HG03378 (cell line): Measurements from ENCODE around the gene PDIA6.
"Not testable (repeated sequence)": the region's sequence is repeated elsewhere in the genome, so short reads cannot be mapped to it uniquely, and the experiment has no call there.

Experiments
- ATAC-seq: cut with Tn5 transposase; IDR thresholded peaks from one replicate; pipeline ENCODE4 v1.9.1; 2021; ENCODE audit warnings: mild to moderate bottlenecking, moderate library complexity; ENCODE audit not compliant: unreplicated experiment

Gene PDIA6

GRCh38 chr2:10834068-10834655 lies 21.6 kb upstream of the PDIA6 start:
- no peak for ATAC-seq

GRCh38 chr2:10833021-10833420 lies 20.4 kb upstream of the PDIA6 start:
- ATAC-seq: no peak

- peak; percentile 87 for ATAC-seq
Observed at GRCh38 chr2:10832203-10832936, 19.8 kb upstream of the PDIA6 start.

- ATAC-seq: no peak
Observed at GRCh38 chr2:10831400-10831985, 18.9 kb upstream of the PDIA6 start.

GRCh38 chr2:10830641-10831399 lies 18.2 kb upstream of the PDIA6 start:
- ATAC-seq: no peak

GRCh38 chr2:10830203-10830602 lies 17.6 kb upstream of the PDIA6 start:
- no peak for ATAC-seq

GRCh38 chr2:10829299-10829698 lies 16.7 kb upstream of the PDIA6 start:
- no peak for ATAC-seq

- ATAC-seq: no peak
Observed at GRCh38 chr2:10828346-10828745, 15.8 kb upstream of the PDIA6 start.

GRCh38 chr2:10826625-10827024 lies 14.0 kb upstream of the PDIA6 start:
- ATAC-seq: no peak

- ATAC-seq: no peak
Observed at GRCh38 chr2:10826026-10826425, 13.4 kb upstream of the PDIA6 start.

GRCh38 chr2:10824191-10824590 lies 11.6 kb upstream of the PDIA6 start:
- ATAC-seq: no peak

GRCh38 chr2:10820978-10821695 lies 8.6 kb upstream of the PDIA6 start:
- ATAC-seq: no peak

GRCh38 chr2:10820562-10820961 lies 8.0 kb upstream of the PDIA6 start:
- no peak for ATAC-seq

- ATAC-seq: no peak
Observed at GRCh38 chr2:10819714-10820314, 7.2 kb upstream of the PDIA6 start.

- no peak for ATAC-seq
Observed at GRCh38 chr2:10818984-10819383, 6.4 kb upstream of the PDIA6 start.

- not testable (repeated sequence) for ATAC-seq
Observed at GRCh38 chr2:10818305-10818704, 5.7 kb upstream of the PDIA6 start.

- no peak for ATAC-seq
Observed at GRCh38 chr2:10817413-10817812, 4.8 kb upstream of the PDIA6 start.

- ATAC-seq: no peak
Observed at GRCh38 chr2:10814571-10815331, 2.2 kb upstream of the PDIA6 start.

GRCh38 chr2:10814142-10814541 lies 1.6 kb upstream of the PDIA6 start:
- ATAC-seq: no peak
